GM21737 (cell line): Measurements from ENCODE around the gene TPCN2.
"Not testable (repeated sequence)": the region's sequence is repeated elsewhere in the genome, so short reads cannot be mapped to it uniquely, and the experiment has no call there.

Experiments
- ATAC-seq: cut with Tn5 transposase; IDR thresholded peaks from one replicate; pipeline ENCODE4 v1.9.1; 2021; ENCODE audit warnings: mild to moderate bottlenecking, moderate library complexity; ENCODE audit not compliant: unreplicated experiment

Gene TPCN2

DNA sequence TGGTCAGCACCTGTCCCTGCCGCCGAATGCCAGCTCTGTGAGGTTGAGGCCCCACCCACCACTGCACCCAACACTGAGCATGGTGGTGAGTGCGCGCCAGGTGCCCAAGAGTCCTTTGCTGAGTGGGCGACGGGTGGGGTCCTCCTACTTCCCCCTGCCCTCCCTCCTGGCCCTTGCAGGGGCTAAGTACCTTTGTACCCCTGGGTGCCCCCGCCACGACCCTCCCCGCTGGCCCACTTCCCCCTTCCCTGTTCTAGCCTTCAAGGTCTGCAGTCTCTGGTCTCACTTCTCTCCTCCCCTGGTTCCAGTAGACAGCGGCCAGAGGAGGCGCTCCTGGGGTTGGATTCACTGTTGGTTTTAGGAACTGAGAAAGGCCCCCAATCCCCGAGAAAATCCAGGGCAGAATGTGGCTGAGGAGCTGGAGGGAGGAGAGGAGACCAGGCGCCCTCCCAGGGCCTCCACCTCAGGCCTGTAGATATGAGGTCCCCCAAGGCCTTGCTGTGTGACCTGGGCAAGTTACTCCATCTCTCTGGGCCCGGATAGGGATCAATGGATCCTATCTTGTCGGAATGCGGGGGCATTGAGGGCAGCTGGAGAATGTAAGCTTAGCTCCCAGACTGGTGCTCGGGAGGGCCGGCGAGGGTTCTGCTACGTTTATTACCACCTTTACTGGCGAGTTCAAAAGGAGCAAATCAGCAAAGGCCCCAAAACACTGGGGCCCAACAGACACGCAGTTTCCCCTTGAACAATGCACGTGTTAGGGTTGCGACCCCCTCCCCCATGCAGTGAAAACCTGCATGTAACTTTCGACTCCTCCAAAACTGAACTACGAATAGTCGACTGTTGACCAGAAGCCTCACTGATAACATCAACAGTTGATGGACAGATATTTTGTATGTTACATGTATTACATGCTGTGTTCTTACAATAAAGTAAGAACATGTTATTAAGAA, 75.1 kb downstream of the TPCN2 start:
- no peak for ATAC-seq

DNA sequence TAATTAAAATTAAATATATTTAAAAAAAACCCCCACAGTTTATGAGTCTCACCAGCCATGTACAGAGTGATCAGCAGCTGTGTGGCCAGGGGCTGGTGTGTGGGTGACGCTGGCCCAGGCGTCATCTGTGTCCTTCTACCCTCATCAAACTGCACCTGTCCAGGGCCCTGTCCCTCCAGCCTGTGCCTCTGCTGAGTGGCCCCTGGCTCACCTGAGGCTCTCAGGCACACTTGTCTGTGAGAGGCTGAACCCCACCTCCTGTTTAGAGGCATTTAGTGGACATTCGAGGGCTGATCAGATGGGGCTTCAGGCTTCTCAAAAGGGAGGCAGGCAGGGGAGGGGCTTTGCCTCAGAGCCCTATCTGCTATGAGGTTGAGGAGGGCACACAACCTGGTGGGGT, 77.1 kb downstream of the TPCN2 start:
- no peak for ATAC-seq

DNA sequence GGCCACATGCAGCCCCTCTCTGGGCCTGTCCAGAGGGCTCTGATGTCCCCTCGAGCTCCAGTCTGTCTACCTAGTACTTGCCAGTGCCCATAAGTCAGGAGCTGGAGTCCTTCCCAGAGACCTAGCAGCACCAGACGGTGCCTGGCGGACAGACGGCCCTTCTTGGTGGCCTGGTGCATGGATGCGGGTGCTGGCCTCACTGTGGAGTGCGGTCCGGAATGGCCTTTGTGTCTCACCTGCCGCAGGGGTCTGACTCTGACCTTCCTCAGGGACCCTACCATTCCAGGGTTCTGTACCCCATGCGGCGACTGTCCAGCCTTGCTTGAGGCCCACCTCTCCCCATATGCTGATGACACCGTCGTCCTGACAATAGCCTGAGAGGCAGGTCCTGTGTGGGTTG, 77.6 kb downstream of the TPCN2 start:
- ATAC-seq, result no peak

DNA sequence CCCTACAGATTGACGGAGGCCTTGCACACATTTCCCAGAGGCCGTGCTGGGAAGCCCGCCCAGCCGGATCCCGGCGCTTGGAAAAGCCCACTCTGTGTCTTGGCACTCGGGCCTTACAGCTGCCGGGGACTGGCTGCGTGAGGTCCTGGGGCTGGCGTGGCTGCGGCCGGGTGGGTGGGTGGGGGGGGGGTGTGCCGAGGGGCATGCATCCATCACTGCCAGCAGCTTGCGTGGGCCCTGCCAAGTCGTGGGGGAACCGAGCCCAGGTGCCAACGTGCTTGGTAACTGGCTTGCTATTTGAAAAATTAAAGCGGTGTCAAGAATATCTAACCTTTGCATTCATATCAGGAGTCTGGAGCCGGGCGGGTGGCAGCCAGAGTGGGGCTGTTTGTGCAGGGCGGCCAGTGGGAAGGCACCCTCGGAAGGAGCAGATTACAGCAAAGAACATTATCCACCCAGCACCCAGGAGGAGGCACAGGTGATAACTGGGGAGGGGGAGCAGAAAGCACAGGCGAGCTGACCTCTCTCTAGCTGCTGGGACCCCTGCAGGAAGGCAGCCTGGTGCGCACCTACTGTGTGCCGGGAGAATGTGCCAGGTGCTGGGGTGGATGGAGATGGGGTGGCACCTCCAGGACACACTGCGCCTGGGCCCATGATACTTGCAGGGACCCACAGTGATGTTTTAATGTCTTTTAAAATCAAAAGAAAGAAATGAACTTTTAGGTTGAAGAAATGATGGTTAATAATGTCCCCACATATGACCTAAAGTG, 78.5 kb downstream of the TPCN2 start:
- no peak for ATAC-seq

DNA sequence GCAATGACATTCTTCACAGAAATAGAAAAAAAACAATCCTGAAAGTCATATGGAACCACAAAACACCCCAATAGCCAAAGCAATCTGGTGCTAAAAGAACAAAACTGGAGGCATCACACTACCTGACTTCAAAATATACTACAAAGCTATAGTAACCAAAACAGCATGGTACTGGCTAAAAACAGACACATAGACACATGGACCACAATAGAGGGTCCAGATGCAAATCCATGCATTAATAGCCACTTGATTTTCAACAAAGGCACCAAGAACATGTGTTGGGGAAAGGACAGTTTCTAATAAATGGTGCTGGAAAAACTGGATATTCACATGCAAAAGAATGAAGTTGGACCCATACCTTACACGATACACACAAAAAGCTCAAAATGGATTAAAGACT, 79.2 kb downstream of the TPCN2 start:
- no peak for ATAC-seq

DNA sequence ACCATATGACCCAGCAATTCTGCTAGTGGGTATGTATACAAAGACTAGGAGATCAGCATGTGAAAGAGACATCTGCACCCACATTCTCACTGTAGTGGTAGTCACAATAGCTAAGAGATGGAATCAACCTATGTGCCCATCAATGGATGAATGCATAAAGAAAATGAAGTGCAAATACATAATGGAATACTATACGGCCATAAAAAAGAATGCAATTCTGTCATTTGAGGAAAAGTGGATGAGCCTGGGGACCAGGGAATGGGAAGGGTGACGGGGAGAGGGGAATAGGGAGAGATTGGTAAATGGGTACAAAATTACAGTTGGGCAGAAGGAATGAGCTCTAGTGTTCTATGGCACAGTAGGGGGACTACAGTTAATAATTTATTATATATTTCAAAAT, 80.3 kb downstream of the TPCN2 start:
- no peak for ATAC-seq

DNA sequence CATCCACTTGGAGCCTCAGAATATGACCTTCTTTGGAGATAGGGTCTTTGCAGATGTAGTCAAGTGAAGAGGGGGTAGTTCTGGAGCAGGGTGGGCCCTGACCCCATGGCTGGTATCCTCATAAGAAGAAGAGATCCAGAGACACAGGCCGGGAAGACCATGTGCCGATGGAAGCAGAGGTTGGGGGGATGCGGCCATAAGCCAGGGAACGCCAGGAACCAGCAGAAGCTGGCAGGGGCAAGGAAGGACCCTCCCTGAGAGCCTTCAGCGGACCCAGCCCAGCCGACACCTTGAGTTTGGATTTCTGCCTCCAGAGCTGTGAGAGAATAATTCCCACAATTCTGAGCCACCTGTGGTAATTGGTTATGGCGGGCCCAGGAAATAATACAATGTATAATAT, 80.9 kb downstream of the TPCN2 start:
- ATAC-seq, result no peak

DNA sequence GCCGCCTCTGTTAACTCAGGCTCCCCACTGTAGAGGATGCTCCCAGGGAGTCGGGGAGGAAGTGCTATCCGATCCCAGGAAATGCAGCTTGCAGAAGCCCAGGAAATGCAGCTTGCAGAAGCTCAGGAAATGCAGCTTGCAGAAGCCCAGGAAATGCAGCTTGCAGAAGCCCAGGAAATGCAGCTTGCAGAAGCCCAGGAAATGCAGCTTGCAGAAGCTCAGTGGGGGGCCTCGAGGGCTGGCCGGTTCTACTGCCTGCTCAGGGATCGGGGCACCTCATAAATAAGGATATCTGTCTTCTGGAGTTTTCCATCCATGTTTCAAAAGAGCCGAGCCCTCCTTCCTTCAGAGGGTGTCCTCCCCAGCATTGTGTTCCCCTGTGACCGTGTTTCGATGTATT, 81.9 kb downstream of the TPCN2 start:
- ATAC-seq, result no peak

DNA sequence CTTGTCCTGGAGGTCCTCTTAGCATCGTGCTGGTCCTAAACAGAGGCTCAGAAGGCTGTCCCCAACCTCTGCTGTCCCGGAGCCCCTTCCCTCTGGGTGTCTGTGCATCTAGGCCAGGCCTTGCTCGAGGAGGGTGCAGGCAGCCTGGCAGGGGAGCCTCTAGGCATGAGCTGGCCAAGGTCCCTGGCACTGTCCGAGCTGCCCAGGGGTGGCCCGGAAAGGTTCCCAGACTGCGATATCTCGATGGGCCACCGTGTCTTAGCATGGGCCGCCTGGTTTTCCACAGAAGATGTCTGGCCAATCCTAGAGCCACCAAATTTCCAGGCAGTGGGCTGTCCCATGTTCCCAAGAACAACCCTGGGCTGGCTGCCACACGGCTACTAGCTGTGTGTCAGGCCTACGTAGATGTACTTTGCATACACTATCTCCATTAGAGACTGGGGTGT, 82.4 kb downstream of the TPCN2 start:
- ATAC-seq, result no peak

DNA sequence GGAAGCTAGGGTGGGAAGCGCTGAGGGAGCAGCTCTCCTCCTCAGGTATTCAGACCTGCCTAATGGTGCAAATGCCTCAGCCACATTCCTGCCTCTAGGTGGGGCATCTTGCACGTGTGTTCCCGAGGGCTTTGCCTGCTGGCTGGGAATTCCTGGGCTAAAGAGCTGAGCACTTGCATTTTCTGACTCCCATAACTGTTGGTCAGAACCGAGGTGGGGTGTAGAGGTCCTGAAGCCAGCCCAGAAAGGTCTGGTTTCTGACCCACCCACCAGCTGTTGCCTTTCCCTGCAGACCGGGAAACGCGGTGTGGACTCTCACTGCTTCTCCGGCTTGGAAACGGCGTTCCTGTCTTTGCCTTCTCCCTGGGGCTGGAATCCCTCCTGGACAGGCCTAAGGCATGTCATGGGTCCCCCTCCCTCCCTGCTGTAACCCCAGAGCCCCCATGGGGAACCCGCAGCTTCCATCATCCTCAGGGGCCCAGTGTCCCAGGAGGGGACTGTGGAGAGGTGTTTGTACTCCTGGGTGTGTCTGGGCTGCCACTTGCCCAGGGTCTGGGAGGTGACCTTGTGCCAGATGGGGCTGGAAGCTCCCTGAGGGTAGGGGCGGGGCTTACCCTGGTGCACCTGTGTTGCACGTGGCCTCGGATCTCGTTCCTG, 83.0 kb downstream of the TPCN2 start:
- ATAC-seq, result no peak

DNA sequence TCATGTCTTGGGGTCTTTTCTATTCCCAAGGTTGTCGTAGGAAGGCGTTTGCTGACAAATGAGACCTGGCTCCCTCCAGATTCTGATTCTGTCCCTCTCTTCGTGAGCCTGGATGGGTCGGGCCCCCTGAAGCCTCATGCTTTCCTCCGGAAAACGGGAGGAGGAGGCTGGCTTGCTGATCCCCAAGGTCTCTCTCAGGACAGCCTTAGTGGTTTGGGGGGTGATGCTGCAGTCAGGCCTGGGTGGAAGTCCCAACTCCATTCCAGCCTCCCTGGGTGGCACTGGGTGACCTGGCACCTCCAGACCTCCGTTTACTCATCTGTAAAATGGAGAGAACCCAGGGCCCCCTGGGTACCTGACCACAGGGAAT, 83.6 kb downstream of the TPCN2 start:
- ATAC-seq, result no peak

DNA sequence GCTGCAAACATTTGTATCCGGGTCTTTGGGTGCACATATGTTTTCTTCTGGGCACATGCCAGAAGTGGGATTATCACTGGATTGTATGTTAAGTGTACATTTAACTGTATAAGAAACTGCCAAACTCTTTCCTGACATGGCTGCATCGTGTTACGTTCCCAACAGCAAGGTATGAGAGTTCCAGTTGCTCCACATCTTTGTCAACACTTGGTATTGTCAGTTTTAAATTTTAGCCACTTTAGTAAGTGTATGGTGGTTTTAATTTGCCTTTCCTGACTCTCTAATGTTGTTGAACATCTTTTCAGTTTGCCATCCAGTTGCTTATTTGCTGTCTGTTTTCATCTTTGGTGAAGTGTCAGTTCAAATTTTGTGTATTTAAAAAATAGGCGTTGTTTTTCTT, 84.5 kb downstream of the TPCN2 start:
- ATAC-seq, result no peak

DNA sequence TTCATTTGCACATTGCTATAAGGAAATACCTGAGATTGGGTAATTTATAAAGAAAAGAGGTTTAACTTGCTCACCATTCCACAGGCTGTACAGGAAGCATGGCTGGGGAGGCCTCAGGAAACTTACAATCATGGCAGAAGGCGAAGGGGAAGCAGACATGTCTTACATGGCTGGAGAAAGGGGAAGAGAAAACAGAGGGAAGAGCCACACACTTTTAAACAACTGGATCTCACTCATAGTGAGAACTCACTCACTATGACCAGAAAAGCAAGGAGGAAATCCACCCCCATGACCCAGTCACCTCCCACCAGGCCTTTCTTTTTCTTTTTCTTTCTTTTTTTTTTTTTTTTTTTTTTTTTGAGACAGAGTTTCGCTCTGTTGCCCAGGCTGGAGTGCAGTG, 85.5 kb downstream of the TPCN2 start:
- not testable (repeated sequence) for ATAC-seq

DNA sequence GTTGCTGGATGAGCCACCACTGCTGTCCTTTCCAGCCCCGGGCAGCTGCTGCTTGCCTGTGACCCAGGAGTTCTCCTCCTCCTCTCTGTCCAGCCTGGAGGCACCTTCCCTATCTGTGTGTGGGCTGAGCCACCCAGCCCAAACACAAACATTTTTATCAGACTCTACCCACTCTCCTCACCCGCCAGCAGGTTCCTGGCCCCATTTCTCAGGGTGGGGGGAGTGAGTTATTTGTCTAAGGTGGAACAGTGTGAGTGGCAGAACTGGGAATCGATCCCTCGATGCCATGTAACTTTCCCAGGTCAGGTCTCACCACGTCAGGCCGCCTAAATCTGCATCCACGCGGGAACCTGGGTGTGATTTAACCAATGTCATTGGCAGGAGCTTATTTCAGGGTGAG, 86.2 kb downstream of the TPCN2 start:
- no peak for ATAC-seq

DNA sequence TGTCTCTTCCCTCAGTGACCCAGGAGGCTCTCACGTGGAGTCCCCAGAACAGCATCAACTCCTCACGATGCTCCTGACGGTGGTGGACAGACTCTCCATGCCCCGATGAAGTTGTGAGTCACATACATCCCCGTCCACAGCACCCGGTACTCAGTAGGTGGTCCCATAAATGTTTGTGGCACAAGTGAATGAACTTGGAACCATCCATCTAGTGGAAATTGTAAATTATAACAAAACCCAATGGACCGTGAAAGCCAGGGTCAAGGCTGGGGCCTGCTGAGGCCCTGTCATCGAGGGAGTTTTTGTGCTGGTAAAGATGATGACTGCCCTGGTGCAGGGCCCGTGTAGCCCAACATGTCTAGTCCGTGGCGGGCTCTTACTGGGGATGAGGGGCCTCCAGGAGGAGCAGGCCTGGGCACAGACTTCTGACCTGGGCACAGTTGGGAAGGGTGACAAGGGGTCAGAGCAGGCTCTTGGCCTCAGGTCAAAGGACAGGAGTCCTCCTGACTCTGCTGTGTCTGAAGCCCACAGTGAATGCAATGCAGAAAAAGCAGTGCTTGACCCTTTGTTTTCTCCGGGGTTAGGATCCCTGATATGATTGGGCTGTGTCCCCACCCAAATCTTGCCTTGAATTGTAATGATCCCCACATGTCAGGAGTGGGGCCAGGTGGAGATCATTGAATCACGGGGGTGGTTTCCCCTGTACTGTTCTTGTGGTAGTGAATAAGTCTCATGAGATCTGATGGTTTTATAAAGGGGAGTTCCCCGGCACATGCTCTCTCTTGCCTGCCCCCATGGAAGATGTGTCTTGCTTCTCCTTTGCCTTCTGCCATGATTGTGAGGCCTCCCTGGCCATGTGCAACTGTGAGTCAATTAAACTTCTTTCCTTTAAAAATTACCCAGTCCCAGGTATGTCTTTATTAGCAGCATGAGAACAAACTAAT, 87.0 kb downstream of the TPCN2 start:
- no peak for ATAC-seq

DNA sequence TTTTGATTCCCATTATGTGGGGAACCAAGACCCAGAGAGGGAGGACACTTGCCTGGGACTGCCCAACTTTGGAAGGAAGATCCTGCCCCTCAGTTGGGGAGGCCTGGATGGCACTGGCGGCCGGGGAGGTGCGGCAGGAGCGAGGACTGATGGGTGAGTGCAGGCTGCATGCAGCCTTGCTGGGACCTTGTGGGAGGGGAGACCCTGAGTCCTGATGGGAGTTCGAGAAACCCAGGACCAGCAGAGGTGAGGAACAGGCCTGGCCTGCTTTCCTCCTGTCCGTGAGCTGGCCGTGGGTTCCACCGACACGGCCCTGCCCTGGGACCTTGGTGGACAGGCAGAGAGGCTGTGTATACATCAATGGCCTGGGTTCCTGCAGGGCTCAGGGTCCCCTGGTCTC, 87.7 kb downstream of the TPCN2 start:
- ATAC-seq, result no peak

DNA sequence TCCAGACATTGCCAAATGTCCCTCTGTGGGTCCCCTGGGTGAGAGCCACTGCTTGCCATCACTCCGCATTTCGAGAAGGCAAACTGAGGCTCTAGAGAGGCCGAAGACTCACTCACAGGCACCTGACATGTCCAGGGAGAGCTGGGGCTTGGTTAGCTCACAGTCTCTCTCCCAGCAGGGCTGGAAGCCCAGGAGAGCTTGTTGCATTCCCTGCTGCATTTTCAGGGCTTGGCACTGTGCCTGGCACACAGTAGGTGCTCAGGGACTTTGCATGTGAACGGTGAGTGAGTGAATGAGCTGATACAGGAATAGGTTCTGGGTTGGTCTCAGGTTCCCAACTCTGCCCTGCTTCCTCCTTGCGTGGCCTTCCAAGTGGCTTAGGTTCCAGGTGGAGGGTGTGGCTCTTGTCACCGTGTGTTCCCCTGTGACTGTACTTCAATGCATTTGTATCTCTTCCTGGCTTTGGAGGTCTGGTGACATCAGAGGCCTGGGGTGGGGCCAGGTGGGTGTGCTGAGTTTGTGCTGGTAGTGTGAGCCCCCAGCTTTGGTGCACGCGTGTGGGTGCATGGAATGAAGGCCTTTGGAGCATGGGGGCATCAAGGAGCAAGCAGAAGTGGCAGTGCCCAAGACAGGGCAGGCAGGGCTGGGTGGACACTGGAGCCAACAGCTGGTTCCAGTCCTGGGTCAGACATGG, 88.6 kb downstream of the TPCN2 start:
- ATAC-seq, result no peak

DNA sequence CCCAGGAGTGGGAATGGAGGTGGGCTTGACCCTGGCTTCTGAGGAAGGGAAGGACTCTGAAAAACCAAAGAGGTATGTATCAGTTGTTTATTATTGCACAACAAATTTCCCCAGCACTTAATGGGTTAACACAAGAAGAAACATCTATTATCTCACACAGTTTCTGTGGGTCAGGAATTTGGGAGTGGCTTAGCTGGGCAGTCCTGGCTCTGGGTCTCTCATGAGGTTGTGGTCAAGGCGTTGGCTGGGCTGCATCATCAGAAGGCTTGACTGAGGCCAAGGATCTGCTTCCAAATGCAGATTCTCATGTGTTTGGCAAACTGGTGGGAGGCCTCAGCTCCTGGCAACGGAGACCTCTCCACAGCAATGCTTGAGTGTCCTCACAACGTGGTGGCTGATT, 89.5 kb downstream of the TPCN2 start:
- ATAC-seq, result no peak

DNA sequence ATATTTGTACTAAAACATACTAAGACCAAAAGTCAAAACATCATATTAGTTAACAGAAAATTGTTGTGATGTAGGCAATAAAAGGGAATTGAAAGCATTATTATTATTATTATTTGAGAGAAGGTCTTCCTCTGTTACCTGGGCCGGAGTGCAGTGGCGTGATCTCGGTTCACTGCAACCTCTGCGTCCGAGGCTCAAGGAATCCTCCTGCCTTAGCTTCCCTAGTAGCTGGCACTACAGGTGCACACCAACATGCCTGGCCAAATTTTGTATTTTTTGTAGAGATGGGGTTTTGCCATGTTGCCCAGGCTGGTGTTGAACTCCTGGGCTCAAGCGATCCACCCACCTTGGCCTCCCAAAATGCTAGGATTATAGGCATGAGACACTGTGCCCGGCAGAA, 91.4 kb downstream of the TPCN2 start:
- ATAC-seq, result not testable (repeated sequence)

DNA sequence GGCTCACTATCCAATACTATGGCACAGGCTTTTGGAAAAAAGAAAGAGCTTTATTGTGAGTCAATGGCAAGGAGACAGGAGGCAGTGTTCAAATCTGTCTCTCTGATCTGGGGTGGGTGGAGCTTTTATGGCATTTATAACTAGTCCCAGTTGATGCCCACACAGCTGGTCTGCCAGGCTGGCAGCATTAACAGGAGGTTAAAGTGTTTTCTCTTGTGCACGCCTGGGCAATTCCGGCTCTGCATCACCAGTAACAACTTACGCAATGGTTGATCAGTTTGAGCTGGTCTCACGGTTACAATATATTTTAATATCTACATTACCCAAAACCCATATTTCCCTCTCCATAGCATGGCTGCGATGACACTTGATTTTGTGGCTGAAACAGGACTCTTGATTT, 91.9 kb downstream of the TPCN2 start:
- no peak for ATAC-seq
